ENCODE results near the gene MOBP.

Gene MOBP

DNA sequence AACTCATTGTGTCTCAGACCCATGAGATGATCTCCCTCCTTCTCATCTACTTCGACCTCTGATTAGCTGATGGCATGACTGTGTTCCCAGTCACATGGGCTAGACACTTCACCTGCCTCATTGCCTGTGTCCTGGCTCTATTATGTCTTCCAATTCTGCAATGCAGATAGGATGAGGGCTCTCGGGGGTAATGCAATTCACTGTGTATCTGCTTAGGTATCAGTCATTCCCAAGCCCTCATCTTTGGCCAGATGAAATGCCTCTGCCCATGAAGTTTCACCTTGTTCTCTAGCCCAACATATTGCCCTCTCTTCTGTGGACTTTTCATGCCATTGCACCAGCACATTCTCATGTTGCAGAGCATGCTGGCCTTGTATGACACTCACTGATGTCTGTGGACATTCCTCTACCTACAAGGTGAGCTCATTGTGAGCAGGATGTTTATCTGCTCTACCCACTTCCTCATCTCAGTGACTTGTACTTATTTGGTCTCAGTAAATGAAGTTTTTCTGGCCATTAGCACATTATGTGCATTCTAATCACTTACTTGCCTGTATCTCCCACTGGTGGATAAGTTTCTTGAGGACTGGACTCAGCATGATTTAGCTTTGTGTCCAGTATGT, 32.3 kb downstream of the MOBP start:
- no peak for DNase-seq

DNA sequence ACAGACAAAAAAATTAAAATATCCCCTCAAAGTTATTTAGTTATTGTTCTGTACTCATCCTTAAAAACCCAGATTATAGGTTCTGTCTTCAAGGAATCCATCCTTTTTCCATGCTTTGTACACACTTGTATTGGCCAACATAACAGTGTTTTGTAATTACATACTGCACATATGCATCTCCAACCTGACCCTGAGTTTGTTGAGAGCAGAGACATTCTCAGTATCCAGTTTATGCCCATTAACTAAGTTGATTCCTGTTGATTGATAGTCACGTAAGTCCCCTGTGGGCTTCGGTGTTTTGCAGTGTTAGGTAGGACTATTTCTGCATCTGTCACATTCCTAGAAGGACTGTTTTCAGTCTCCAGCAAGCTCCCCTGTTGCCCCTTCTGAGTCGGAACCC, 33.6 kb downstream of the MOBP start:
- DNase-seq: no peak

DNA sequence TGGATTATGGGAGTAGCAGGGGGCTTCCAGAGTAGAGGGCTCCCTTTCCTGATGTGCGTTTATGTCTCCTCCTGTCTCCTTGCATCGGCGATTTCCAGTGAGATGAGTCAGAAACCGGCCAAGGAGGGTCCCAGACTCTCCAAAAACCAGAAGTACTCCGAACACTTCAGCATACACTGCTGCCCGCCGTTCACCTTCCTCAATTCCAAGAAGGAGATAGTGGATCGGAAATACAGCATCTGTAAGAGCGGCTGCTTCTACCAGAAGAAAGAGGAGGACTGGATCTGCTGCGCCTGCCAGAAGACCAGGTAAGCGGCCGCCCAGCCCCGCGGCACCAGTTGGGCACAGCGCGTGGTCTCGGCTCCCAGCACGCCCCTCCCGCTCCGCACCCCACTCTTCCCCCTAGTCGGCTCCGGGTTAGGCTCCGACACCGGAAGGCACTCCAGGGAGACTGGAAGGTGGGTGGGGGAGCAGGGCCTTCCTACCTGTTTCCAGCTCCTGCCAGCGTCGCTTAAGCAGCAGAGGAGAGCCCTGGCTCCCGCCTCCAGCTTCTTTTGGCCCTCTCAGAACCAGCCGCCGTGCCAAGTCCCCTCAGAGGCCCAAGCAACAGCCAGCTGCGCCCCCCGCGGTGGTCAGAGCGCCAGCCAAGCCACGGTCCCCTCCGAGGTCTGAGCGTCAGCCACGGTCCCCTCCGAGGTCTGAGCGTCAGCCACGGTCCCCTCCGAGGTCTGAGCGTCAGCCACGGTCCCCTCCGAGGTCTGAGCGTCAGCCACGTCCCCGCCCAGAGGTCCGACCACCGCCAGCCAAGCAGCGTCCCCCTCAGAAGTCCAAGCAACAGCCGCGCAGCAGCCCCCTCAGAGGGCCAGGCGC, 34.7 kb downstream of the MOBP start:
- DNase-seq: no peak

DNA sequence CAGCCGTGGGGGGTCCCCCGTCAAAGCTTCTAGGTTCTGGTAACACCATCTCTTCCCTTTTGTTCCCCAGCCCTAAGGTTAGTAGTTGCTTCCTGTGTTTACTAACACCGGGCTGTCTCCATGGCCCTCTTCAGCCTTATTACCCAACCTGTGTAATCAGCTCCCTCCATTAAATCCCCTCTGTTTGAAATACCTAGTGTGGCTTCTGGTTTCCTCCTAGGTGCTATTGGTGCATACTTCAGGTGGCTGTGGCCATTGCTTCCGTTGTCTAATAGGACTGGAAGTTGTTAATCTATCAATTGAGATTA, 35.3 kb downstream of the MOBP start:
- DNase-seq: peak; percentile 40

DNA sequence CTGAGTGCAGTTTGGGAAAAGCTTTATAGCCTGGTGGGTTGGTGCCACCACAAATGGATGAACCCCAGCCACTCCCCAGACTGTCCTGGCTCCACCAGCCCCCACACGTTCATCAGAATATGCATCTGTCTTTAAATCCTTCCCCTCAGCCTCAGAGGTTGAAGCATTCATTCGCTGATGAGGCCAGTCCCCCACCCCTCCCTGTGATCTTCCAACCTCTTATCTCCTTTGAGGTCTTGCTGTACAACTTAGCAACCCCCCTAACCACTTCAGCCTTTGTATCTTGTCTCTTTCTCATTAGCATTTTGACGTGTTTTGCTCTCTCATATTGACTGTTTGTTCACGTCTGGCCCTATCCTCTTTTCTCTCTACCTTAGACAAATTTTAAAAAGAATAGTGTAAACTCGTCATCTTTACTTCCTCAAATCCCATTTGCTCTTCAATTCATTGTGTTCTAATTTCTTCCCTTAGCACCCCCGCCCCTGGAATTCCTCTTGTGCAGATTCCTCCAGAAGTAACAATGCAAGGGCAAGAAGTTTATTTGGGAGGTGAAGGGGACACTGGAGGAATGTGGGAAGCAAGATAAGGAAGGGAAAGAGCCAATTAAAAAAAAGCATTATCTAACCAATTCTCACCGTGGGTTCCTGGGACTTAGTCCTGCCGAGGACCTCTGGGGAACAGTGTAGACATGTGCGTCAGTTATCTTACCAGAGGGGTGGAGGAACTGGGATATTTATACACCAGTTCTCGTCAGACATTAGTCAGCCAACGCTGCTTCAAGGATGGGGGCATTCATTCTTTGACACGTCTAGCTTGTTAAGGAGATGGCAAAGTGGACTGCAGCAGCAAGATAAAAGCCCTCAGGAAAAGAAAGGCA, 38.6 kb downstream of the MOBP start:
- DNase-seq: no peak

DNA sequence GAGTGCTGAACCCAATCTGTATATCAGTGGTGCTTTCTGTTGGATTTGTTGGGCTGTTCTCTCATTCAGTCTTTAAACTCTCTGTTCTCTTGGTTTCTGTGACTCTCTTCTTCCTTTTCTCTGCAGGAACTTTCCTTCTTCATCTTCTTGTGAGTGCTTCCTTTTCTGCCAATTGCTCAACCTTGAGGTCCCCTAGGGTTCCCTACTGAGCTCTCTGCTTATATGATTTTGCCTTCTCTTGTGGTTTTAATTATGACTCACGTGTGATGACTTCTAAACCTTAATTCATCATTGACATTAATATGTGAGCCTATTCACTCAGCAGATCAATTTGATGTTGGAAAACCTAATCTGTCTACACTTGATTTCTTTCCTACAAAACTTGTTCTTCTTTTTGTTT, 39.4 kb downstream of the MOBP start:
- DNase-seq: no peak

DNA sequence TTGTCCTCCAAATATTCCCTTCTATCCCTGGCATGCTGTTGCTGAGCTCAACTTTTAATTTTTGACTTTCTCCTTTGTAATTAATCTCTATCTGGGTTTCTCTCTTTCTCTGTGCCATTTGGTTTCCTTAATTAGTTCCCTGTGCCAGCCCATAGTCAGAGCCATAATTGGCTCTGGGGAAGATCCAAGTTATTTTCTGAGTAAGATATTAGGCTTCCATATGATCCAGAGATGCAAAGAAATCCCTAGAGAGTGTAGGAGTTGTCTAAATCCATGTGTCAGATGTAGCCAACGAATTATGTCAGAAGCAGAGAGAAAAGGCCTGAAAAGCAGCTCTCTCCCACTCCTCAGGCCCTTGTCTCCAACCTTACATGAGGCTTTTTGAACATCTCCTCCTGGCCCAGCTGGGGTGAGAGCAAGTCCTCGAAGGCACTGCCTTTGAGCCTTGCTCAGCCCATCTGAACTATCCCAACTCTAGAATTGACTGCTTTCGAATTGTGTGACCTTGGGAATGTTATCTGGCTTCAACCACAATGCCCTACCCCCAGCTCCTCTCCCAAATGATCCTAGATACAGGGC, 46.4 kb downstream of the MOBP start:
- no peak for DNase-seq

DNA sequence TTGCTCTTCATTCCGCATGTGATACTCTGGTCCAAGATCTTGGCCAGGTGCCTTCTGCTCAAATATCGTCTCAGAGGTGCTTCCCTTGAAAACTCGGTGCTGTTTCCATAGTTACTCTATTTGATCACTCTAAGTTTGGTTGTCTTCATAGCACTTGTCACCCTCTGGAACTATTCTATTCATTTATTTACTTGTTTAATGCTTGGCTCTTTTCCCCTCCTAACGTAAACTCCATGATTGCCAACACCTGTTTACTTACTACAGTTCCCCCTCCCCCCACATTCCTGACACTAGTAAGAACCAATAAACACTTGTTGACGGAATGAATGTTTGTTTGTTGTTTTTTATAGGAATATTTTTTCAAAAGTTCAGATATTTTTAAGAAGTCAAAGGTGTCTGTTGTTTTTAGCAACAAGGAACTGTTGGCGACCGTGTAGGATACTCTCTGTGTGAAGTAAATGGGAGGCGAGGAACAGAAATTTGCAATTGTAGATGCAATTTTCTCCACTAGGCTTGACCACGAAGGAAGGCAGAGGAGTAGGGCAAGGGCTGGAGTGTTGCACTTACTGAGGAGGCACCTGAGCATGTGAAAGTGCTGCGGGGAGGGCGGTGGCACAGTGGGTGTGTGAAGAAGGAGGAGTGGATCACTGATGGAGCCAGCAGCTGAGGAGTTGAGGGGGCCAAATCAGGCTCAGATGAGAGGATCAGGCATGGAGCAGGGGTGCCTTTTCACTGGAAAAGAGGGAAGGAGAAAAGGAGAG, 48.4 kb downstream of the MOBP start:
- DNase-seq: peak; percentile 7

DNA sequence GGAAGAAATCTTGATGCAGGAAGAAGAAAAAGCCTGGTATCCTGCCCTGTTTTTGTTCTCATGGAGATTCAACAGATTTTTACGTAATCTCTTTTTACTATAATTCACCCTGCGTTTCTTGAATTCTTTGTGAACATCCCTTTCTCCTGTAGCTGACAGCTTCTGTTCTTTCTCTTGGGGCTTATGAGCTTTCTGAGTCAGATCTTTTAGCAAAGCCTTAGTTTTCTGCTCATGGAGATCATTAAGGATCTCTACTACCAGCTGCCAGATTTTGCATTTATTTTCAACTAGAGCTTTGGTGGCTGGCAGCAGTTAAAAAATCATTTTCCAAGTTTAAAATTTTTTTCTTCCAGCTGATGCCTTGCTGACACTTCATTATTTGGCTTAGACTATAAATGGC, 51.6 kb downstream of the MOBP start:
- DNase-seq: no peak

DNA sequence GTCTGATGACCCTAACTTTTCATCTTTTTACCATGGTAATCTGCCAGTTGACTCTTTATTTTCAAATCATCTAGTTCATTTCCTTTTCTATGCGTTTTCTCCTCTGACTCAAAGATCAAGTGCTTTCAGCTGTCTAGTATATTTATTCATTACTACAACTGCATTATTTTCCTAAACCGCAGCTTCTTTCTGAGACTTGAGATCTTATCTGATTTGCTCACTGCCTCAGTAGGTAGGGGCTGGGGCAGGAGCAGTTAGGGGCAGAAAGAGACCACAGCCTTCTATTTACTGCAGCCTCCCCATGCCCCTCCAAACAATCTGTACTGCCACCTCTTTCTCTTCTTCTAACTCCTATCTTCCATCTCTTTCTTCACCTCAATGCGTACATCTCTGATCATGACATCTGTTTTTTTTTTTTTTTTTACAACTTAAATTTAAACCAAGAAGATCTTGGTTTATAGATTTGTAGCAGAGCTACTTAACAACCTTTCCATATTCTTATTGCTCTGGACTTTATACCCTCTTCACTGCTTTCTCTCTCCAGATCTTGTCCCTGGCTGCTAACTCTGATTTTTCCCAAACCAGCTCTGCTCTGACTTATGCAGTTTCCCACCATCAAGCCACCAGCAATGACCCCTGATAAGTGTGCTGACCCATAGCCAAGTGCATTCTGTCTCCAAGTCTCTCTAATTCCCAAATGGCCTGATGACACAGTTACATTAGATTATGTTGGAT, 52.2 kb downstream of the MOBP start:
- no peak for DNase-seq

DNA sequence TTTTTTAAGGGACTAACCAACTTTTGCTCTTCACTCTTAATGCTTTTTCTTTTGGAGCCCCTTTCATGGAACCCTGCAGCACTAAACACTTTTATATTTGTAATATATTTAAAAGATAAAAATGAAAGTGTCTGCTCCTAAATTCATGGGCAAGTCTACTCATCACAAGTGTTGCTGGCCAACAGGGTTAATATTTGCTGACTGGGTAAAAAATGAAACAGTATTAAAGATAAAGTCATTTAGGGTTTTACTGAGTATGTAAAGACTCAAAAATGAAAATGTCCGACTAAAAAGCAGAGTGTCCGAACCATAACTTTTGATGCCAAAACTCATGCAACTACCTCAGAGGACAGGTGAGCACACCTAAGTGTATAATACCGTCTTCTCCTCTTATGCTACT, 54.0 kb downstream of the MOBP start:
- no peak for DNase-seq

DNA sequence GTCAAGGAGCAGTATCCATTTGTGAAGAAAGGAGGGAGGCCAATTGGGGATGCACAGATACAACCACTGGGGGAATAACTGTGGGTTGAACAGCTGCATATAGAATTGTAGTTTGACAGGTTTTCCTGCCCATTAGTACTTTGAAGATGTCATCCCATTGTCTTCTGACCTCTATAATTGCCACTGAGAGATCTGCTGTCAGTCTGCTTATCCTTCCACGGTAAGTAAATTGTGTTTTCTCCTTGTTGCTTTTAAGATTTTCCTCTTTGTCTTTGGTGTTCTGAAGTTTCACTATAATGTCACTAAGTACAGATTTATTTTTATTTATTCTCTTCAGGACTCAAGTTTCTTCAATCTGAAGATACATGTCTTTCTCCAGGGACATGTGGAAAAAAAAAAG, 56.6 kb downstream of the MOBP start:
- no peak for DNase-seq

DNA sequence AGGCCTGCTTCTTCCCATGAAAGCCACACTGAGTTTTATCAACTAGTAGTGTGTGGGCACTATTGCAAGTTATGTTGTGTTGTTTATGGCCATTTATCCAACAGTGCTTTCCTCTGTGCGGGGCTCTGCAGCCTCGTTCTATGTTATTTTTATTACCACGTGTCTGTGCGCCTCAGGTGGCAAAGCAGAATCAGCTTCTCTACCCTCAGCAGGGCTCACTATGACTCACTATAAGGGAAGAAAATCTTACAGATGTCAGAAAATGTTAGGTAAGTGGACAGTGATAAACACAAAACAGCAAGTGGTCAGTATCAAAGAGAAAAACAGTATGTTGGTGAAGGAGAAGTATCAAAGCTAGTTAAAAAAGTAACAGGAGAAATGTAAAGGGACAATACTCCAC, 61.4 kb downstream of the MOBP start:
- no peak for DNase-seq

DNA sequence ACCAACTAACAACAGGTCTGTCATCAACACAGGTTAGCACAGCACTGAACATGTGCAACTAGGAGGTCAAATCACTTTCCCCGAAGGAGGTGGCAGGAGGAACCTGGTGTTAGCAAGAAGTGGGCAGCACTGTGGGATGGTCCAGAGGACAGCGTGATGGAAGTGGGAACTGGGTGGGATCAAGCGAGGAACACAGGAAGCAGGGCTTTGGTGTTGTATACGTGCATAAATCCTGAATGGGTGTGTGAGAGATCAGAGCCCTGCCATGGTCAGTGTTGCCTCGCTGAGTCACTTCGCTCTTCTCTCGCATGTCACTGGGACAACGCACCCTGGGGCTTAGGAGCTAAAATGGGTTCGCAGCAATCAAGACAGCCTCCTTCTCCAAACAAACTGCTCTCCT, 62.1 kb downstream of the MOBP start:
- no peak for DNase-seq

DNA sequence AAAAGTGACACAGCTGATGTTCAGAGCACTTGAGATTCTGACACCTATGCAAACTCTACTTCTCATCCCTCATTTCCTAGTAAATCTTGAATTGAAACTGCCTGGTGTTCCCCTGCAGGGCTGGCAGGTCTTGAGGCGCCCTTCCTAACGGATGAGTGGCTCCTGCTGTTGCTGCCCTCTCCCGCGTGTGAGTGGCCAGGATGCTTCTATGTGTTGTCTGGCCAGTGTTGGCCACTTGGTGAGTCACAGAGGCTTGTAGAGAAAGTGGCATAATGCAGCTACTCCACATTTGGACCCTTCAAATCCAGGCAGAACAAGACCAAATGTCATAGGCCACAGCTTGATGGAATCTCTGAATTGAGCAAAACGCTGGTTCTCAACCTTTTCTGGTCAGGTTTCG, 63.6 kb downstream of the MOBP start:
- no peak for DNase-seq

DNA sequence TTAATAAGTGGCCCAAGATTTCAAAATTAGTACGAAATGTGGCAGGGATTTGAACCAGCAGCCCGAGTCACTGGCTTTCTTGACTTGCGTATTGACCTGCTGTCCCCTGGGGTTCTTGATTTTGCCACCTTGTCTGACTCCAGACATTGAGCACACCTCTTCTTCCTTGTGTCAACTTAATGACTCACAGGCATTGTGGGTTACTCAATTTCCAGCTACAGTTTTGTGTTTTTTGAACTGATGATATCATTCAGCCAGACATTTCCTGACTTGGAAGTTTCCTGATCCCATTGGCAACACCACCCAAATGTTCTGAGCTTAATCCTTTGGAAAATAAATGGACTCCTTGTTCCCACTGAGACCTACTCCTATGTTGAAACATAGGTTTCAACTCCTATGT, 64.2 kb downstream of the MOBP start:
- no peak for DNase-seq

DNA sequence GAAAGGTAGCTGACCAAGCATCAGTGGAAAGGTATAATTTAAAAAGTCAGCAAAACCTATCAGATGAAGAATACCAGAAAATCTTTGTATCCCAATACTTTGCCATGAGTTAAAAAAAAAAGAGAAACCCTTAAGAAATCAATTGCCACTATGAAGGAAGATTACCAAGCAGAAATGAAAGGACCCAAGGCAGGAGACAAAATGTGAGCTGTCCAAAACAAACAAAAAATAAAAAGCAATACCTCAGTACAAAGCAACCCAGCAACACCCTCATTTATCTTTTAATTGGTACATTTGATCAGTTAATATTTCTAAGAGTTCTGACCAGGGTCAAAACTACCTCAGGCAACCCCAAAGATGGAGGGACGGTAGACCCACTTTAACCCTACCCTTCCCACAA, 65.3 kb downstream of the MOBP start:
- no peak for DNase-seq

DNA sequence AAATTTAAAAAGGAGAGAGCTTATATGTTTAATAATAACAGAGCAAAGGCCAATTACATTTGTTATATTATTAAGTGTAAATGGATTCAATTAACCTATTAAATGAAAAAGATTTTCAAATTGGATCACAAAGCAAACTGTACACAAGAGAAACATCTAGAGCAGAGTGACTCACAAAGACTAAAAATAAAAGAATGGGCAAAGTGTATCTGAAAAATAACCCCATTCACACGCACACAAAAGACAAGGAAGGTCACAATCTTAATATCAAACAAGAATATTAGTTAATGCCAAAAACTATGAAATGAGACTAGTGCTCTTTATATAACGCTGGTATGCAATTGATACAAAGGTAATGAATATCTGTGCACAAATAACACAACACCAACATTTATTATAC, 65.7 kb downstream of the MOBP start:
- DNase-seq: no peak

DNA sequence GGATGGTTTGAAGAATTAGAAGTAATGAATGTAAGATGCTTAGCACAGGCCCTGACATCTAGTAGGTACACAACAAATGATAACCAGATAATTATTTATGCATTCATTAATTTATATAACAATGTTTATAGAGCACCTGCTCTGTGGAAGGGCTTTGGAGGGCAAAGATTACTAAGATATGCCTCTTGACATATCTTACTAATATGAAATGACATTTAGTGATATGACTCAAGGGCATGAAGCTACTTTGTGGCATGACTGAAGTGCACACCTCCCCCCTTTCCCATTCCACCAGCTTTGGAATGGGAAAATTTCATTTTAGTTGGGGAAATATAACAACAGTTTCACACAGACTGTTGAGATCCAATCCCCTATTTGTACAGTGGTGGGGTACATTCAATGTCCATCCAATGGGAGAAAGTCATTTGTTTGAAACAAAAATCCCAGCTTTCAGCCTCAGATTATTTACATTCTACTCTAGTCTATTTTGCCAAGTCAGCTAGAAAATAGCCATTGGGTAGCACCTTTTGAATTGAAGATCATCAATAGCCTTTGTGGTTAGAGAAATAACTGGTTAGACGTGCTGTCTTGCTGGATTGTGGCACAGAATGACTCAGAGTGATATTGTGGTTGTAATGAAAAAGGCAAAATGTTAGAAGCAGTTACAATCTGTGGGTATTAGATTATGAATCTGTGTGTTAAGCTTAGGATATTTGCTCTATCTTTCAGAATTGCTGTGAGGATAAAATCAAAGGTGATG, 72.9 kb downstream of the MOBP start:
- DNase-seq: no peak

DNA sequence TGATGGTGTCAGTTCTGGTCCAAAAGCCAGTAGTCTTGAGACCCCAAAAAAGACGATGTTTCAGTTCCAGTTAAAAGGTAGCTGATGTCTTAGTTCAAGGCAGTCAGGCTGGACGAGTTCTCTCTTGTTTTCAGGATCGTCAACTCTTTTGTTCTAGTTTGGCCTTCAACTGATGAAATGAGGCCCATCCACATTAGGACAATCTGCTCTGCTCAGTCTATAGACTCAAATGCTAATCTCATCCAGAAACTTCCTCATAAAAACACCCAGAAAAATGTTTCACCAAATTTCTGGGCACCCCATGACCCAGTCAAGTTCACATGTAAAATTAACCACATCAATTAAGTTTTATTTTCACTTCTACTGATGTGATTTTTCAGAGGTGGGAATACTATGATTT, 74.0 kb downstream of the MOBP start:
- no peak for DNase-seq

DNA sequence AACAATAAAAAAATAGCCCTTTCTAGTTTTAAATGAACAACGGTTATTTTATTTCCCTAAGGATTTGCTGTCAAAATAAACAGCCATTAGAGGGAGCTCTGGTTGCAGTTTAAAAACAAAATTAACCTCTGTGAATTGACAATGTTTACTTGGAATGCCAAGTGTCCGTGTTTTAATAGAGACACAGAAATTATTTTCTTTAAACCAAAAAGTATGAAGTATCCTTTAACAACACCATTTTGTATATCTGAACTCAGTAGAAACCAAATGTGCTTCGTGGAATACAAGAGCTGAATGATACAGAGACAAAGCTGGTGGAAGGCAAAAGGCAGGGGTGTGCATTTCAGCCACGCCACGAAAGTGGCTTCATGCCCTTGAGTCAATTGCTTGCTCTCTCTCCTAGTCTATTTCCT, 74.4 kb downstream of the MOBP start:
- peak; percentile 83 for DNase-seq

Measured in NCI-H2029 treated with DMSO at 0.1 percent for 48 hours (cell line).